HCT116 (cell line): ENCODE results near the gene PDK1. TPM values are rescaled to one million over a fixed set of nuclear protein-coding genes. Genes with fewer than 3 reads are reported as not detected.

ENCODE experiments used
- ATAC-seq: fragments of 200-7000 bp; cut with Tn5 transposase; 2 replicates; pipeline ENCODE4 v1.9.1; 2020; ENCODE audit warnings: mild to moderate bottlenecking, moderate library complexity
- BruUV-seq: library from RNA; stranded (reverse); fragments of 400-500 nt; replicated peaks from 2 replicates; lab custom pipeline; 2021; lab: Mats Ljungman, UMichigan
- CTCF ChIA-PET: fragments of 300-600 bp; sonication (Branson Sonifier 250); formaldehyde crosslinking; loops from one replicate; lab custom pipeline; 2021; ENCODE audit warnings: antibody characterized with exemption; lab: Charles Lee
- POLR2A ChIA-PET: fragments of 300-600, 350-600 bp; sonication (Branson Sonifier 250); formaldehyde crosslinking; loops from one replicate; lab custom pipeline; 2021; ENCODE audit warnings: antibody characterized with exemption; lab: Charles Lee
- RAD21 ChIA-PET, 2 experiments: fragments of 300-600 bp; sonication (Branson Sonifier 250); formaldehyde crosslinking; loops; one replicate each; lab custom pipeline; 2023; ENCODE audit warnings: low total read pairs in 2 of 2; ENCODE audit not compliant: uncharacterized antibody in 2 of 2, unreplicated experiment in 2 of 2, low non-redundant PET in 1 of 2; lab: Charles Lee
- DNase-seq: peaks from one replicate; pipeline ENCODE4 v3.0.0-alpha.2; 2010; ENCODE audit warnings: low read depth, low spot score
- H2AFZ ChIP-seq: fragments of 200-600 bp; shearing (Covaris generic), sonication (generic); 2 replicates; pipeline ENCODE4 v1.6.1; 2017; ENCODE audit warnings: low read depth, mixed run types, mixed read lengths, antibody characterized with exemption, low read length; ENCODE audit not compliant: poor library complexity, severe bottlenecking
- H3K27ac ChIP-seq: 2 replicates; pipeline ENCODE4 v1.5.1; 2012; ENCODE audit warnings: low read depth, low read length
- H3K27me3 ChIP-seq: fragments of 200-600 bp; sonication (generic); 2 replicates; pipeline ENCODE4 v1.6.1; 2016; ENCODE audit warnings: mixed run types, low read length, mixed read lengths; ENCODE audit not compliant: insufficient read depth
- H3K36me3 ChIP-seq, 2 experiments: fragments of 200-500 bp in 1 of 2; fragments of 200-600 bp in 1 of 2; sonication (Bioruptor generic) in 1 of 2; sonication (generic) in 1 of 2; 2 replicates each; pipeline versions ENCODE4 v1.5.1 to v1.6.1; 2014 to 2016; ENCODE audit warnings: low read length in 2 of 2, inconsistent platforms in 1 of 2, mixed read lengths in 1 of 2, mixed run types in 1 of 2; ENCODE audit not compliant: insufficient read depth in 2 of 2, control insufficient read depth in 1 of 2
- H3K4me1 ChIP-seq, 2 experiments: fragments of 200-600 bp in 1 of 2; sonication (generic) in 1 of 2; 2 replicates each; pipeline versions ENCODE4 v1.5.1 to v1.6.1; 2012 to 2017; ENCODE audit warnings: low read length in 2 of 2, inconsistent platforms in 1 of 2, mild to moderate bottlenecking in 1 of 2, mixed read lengths in 1 of 2, mixed run types in 1 of 2, moderate library complexity in 1 of 2; ENCODE audit not compliant: insufficient read depth in 2 of 2, control insufficient read depth in 1 of 2
- H3K4me2 ChIP-seq: fragments of 200-600 bp; sonication (generic); 2 replicates; pipeline ENCODE4 v1.6.1; 2017; ENCODE audit warnings: mixed run types, low read length, mixed read lengths
- H3K4me3 ChIP-seq, 2 experiments: fragments of 200-600 bp in 1 of 2; sonication (generic) in 1 of 2; replicated peaks in 1 of 2; 2 replicates each; pipeline ENCODE4 v1.5.1; 2011 to 2016; ENCODE audit warnings: low read length in 2 of 2, control low read depth in 1 of 2, low read depth in 1 of 2, mild to moderate bottlenecking in 1 of 2, mixed read lengths in 1 of 2, mixed run types in 1 of 2
- H3K79me2 ChIP-seq: fragments of 200-600 bp; sonication (generic); 2 replicates; pipeline ENCODE4 v1.6.1; 2017; ENCODE audit warnings: mild to moderate bottlenecking, mixed run types, low read length, moderate library complexity, mixed read lengths; ENCODE audit not compliant: insufficient read depth
- H3K9ac ChIP-seq: fragments of 200-600 bp; sonication (generic); 2 replicates; pipeline ENCODE4 v1.6.1; 2016; ENCODE audit warnings: low read length, mixed read lengths
- H3K9me2 ChIP-seq: fragments of 200-600 bp; sonication (generic), shearing (Covaris generic); 2 replicates; pipeline ENCODE4 v1.6.1; 2017; ENCODE audit warnings: mixed run types, mild to moderate bottlenecking, moderate library complexity; ENCODE audit not compliant: insufficient read depth
- H3K9me3 ChIP-seq, 2 experiments: fragments of 200-500 bp in 1 of 2; fragments of 200-600 bp in 1 of 2; sonication (Bioruptor generic) in 1 of 2; sonication (generic) in 1 of 2; 2 replicates each; pipeline ENCODE4 v1.6.1; 2014 to 2017; ENCODE audit warnings: low read length in 2 of 2, mixed read lengths in 2 of 2, inconsistent platforms in 1 of 2, low read depth in 1 of 2, mild to moderate bottlenecking in 1 of 2, mixed run types in 1 of 2, moderate library complexity in 1 of 2; ENCODE audit not compliant: control insufficient read depth in 1 of 2, insufficient read depth in 1 of 2
- H4K20me1 ChIP-seq: fragments of 200-600 bp; sonication (generic), shearing (Covaris generic); 2 replicates; pipeline ENCODE4 v1.6.1; 2017; ENCODE audit warnings: mixed run types, mild to moderate bottlenecking, moderate library complexity; ENCODE audit not compliant: insufficient read depth
- CBX3 ChIP-seq: IDR thresholded peaks from 2 replicates; pipeline ENCODE4 v1.6.1; 2012; ENCODE audit warnings: low read depth
- CEBPB ChIP-seq: IDR thresholded peaks from 2 replicates; pipeline ENCODE4 v1.6.1; 2012; ENCODE audit warnings: low read depth
- EGR1 ChIP-seq: IDR thresholded peaks from 2 replicates; pipeline ENCODE4 v1.6.1; 2012; ENCODE audit warnings: low read depth
- ELF1 ChIP-seq: IDR thresholded peaks from 2 replicates; pipeline ENCODE4 v1.6.1; 2012; ENCODE audit warnings: low read depth, borderline replicate concordance
- EZH2 ChIP-seq: fragments of 200-600 bp; sonication (generic); IDR thresholded peaks from 2 replicates; pipeline ENCODE4 v1.6.1; 2017; ENCODE audit warnings: antibody characterized with exemption, mixed run types
- EZH2phosphoT487 ChIP-seq: fragments of 200-600 bp; IDR thresholded peaks from 2 replicates; pipeline ENCODE4 v1.6.1; 2018; ENCODE audit warnings: antibody characterized with exemption, borderline replicate concordance
- FOSL1 ChIP-seq: IDR thresholded peaks from 2 replicates; pipeline ENCODE4 v1.6.1; 2012; ENCODE audit warnings: low read depth
- JUND ChIP-seq: IDR thresholded peaks from 2 replicates; pipeline ENCODE4 v1.6.1; 2012
- POLR2A ChIP-seq: IDR thresholded peaks from 2 replicates; pipeline ENCODE4 v1.7.0; 2011; ENCODE audit warnings: borderline replicate concordance; ENCODE audit not compliant: insufficient read depth, insufficient read length; ENCODE audit errors: extremely low read depth
- POLR2AphosphoS5 ChIP-seq: IDR thresholded peaks from 2 replicates; pipeline ENCODE4 v1.6.1; 2011; ENCODE audit warnings: mild to moderate bottlenecking, low read depth, low read length, moderate library complexity
- RAD21 ChIP-seq: IDR thresholded peaks from 2 replicates; pipeline ENCODE4 v1.6.1; 2012; ENCODE audit warnings: low read depth, mild to moderate bottlenecking
- SIN3A ChIP-seq: IDR thresholded peaks from 2 replicates; pipeline ENCODE4 v1.6.1; 2012; ENCODE audit warnings: low read depth
- SP1 ChIP-seq: IDR thresholded peaks from 2 replicates; pipeline ENCODE4 v1.6.1; 2012; ENCODE audit warnings: low read depth
- SRF ChIP-seq: IDR thresholded peaks from 2 replicates; pipeline ENCODE4 v1.6.1; 2012; ENCODE audit warnings: low read depth
- YY1 ChIP-seq: IDR thresholded peaks from 2 replicates; pipeline ENCODE4 v1.6.1; 2011; ENCODE audit warnings: low read length, low read depth, moderate library complexity, mild to moderate bottlenecking; ENCODE audit not compliant: insufficient replicate concordance; ENCODE audit errors: extremely low read depth
- ZFX ChIP-seq: fragments of 450-650 bp; IDR thresholded peaks from 2 replicates; pipeline ENCODE4 v1.6.1; 2017
- ZNF274 ChIP-seq: fragments of 200-500 bp; sonication (Bioruptor generic); IDR thresholded peaks from 2 replicates; pipeline ENCODE4 v1.6.1; 2014; ENCODE audit warnings: mild to moderate bottlenecking, low read depth, low read length, inconsistent platforms
- intact Hi-C: fragments of 100-400 bp; cut with micrococcal nuclease; formaldehyde crosslinking; loops from 2 replicates; pipeline ENCODE4 v1.10.0; 2022
- total RNA-seq: library from RNA; stranded (reverse); gene quantifications from one replicate; pipeline ENCODE4 v1.2.1, GENCODE V29; 2021; ENCODE audit not compliant: unreplicated experiment
- TF ChIP-seq, protein P1 (sequence below): IDR thresholded peaks from 2 replicates; pipeline ENCODE4 v1.6.1; 2012

Gene PDK1
- total RNA-seq, 1 experiment from 2014 or later, result 21.3 TPM

GRCh38 chr2:172612051-172612450, 56.2 kb downstream of the PDK1 start:
- CTCF ChIA-PET, result no interaction called here
- Histone ChIP-seq H3K9me2 (no peaks in the 10 kb centered on the region), H3K4me2 (no peak overlapping the region), H3K4me1 (no peaks in the 10 kb centered on the region), H3K27me3 (no peaks in the 10 kb centered on the region), H3K27ac (no peak overlapping the region), H3K4me3 (no peak overlapping the region), H2AFZ (no peak overlapping the region), H3K36me3 (no peaks in the 10 kb centered on the region; a peak in 1 of 4 replicates), H3K9me3 (no peaks in the 10 kb centered on the region), H4K20me1 (no peaks in the 10 kb centered on the region), H3K9ac (no peak overlapping the region), H3K79me2 (no peaks in the 10 kb centered on the region)
- no TSS peak for BruUV-seq
- POLR2A ChIA-PET, result no interaction called here
- DNase-seq, result no peak
- RAD21 ChIA-PET, result no interaction called here
- intact Hi-C loops, result no loop called here
- TF ChIP-seq POLR2A, result no peak
- no peak for TF ChIP-seq EGR1
- no peak for TF ChIP-seq CBX3
- no peak for TF ChIP-seq JUND
- TF ChIP-seq SRF, result no peak
- no peak for TF ChIP-seq SIN3A
- TF ChIP-seq RAD21, result no peak
- no peak for TF ChIP-seq SP1
- no peak for TF ChIP-seq YY1
- TF ChIP-seq FOSL1, result no peak
- TF ChIP-seq, protein P1, sequence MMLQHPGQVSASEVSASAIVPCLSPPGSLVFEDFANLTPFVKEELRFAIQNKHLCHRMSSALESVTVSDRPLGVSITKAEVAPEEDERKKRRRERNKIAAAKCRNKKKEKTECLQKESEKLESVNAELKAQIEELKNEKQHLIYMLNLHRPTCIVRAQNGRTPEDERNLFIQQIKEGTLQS, result no peak
- no peak for TF ChIP-seq ZNF274
- TF ChIP-seq ELF1, result no peak
- no peak for TF ChIP-seq ZFX
- no peak for TF ChIP-seq CEBPB
- no peak for TF ChIP-seq EZH2phosphoT487
- TF ChIP-seq POLR2AphosphoS5, result no peak
- no peak for TF ChIP-seq EZH2
- no peak for ATAC-seq
